GM12878 (cell line): ENCODE measurements around the gene AIFM3. TPM values are rescaled to one million over a fixed set of nuclear protein-coding genes. Genes with fewer than 3 reads are reported as not detected.

Experiments used
- ATAC-seq: fragments of 200-7000 bp; cut with Tn5 transposase; 3 replicates; pipeline ENCODE4 v1.9.1; 2020; ENCODE audit warnings: mild to moderate bottlenecking, moderate library complexity
- BruUV-seq: library from RNA; stranded (reverse); fragments of 400-500 nt; replicated peaks from 2 replicates; lab custom pipeline; 2021; lab: Mats Ljungman, UMichigan
- CTCF ChIA-PET: fragments of 300-600 bp; sonication (Branson Sonifier 250); formaldehyde crosslinking; extraction: SDS; loops from one replicate; lab custom pipeline; 2021; ENCODE audit warnings: inconsistent platforms; lab: Yijun Ruan, JAX
- POLR2A ChIA-PET: fragments of 350-600 bp; formaldehyde crosslinking; extraction: SDS; loops from one replicate; lab custom pipeline; 2021; ENCODE audit warnings: inconsistent platforms; lab: Charles Lee
- RAD21 ChIA-PET: fragments of 300-600 bp; sonication (Branson Sonifier 250); formaldehyde crosslinking; loops from one replicate; lab custom pipeline; 2023; ENCODE audit warnings: antibody characterized with exemption; ENCODE audit not compliant: unreplicated experiment; lab: Charles Lee
- SMC1A ChIA-PET: fragments of 300-600 bp; sonication (Branson Sonifier 250); formaldehyde crosslinking; loops from one replicate; lab custom pipeline; 2023; ENCODE audit not compliant: unreplicated experiment, uncharacterized antibody; lab: Charles Lee
- DNase-seq: peaks from one replicate; pipeline ENCODE4 v3.0.0-alpha.2; 2011; ENCODE audit warnings: low read depth, low spot score
- FAIRE-seq: peaks from 3 replicates; lab custom pipeline; 2011; peaks lifted over from hg19 to GRCh38; lab: Jason Lieb, UNC
- H2AFZ ChIP-seq: 2 replicates; pipeline ENCODE4 v1.6.0; 2011; ENCODE audit warnings: low read depth, low read length, control low read depth; ENCODE audit not compliant: control insufficient read depth
- H3K27ac ChIP-seq: 2 replicates; pipeline ENCODE4 v1.5.1; 2011; ENCODE audit warnings: control low read depth; ENCODE audit not compliant: control insufficient read depth, insufficient read depth
- H3K27me3 ChIP-seq, 2 experiments: replicated peaks in 1 of 2; 2 replicates each; pipeline versions ENCODE4 v1.6.0 to v1.6.1; 2011; ENCODE audit warnings: low read length in 1 of 2; ENCODE audit not compliant: control insufficient read depth in 2 of 2, insufficient read depth in 2 of 2
- H3K36me3 ChIP-seq, 2 experiments: 2 replicates each; pipeline ENCODE4 v1.5.1; 2011; ENCODE audit warnings: low read length in 1 of 2; ENCODE audit not compliant: control insufficient read depth in 2 of 2, insufficient read depth in 2 of 2
- H3K4me1 ChIP-seq: 2 replicates; pipeline ENCODE4 v1.6.1; 2011; ENCODE audit warnings: mild to moderate bottlenecking, low read length, moderate library complexity, mixed read lengths; ENCODE audit not compliant: control insufficient read depth, insufficient read depth
- H3K4me2 ChIP-seq: 2 replicates; pipeline ENCODE4 v1.6.0; 2011; ENCODE audit warnings: control low read depth; ENCODE audit not compliant: control insufficient read depth, insufficient read depth
- H3K4me3 ChIP-seq: fragments of 200-600 bp; sonication (generic); 2 replicates; pipeline ENCODE4 v1.5.1; 2016
- H3K79me2 ChIP-seq: 2 replicates; pipeline ENCODE4 v1.6.0; 2011; ENCODE audit warnings: low read length; ENCODE audit not compliant: control insufficient read depth, insufficient read depth
- H3K9ac ChIP-seq: 2 replicates; pipeline ENCODE4 v1.8.0; 2011; ENCODE audit warnings: low read length, control low read depth, mixed read lengths; ENCODE audit not compliant: control insufficient read depth, insufficient read depth
- H3K9me3 ChIP-seq: replicated peaks from 3 replicates; pipeline ENCODE4 v1.5.1; 2011; ENCODE audit warnings: mild to moderate bottlenecking, low read length; ENCODE audit not compliant: control insufficient read depth, insufficient read depth
- H4K20me1 ChIP-seq: 2 replicates; pipeline ENCODE4 v1.6.0; 2011; ENCODE audit not compliant: control insufficient read depth, insufficient read depth
- ATF2 ChIP-seq: IDR thresholded peaks from 2 replicates; pipeline ENCODE4 v1.6.1; 2012; ENCODE audit warnings: low read length, inconsistent platforms
- ETV6 ChIP-seq, 2 experiments: fragments of 450-650 bp in 1 of 2; IDR thresholded peaks in 1 of 2; conservative IDR thresholded peaks in 1 of 2; 2 replicates each; pipeline ENCODE4 v1.6.1; 2014; ENCODE audit warnings: antibody characterized with exemption in 1 of 2, borderline replicate concordance in 1 of 2, low read depth in 1 of 2, mild to moderate bottlenecking in 1 of 2, moderate library complexity in 1 of 2
- SPI1 ChIP-seq: IDR thresholded peaks from 2 replicates; pipeline ENCODE4 v1.6.1; 2011; ENCODE audit warnings: low read depth, mild to moderate bottlenecking, low read length, moderate library complexity, borderline replicate concordance; ENCODE audit not compliant: insufficient read depth
- SREBF2 ChIP-seq: IDR thresholded peaks from 2 replicates; pipeline ENCODE4 v1.6.1; 2012; ENCODE audit warnings: mild to moderate bottlenecking, low read length
- WGBS: methylation state at CpG from one replicate; pipeline ENCODE4 v1.1.6; 2016; ENCODE audit warnings: low lambda C conversion rate; ENCODE audit not compliant: insufficient replicate concordance, insufficient coverage; ENCODE audit errors: missing lambda C conversion rate; 5-methylcytosine and 5-hydroxymethylcytosine counted together
- in situ Hi-C: fragments of 300-500 bp; cut with MboI; formaldehyde crosslinking; loops from 9 replicates; pipeline ENCODE4 v1.14.3; 2018; ENCODE audit warnings: mixed read lengths
- intact Hi-C: fragments of 100-400 bp; cut with micrococcal nuclease; formaldehyde crosslinking; loops from one replicate; pipeline ENCODE4 v1.14.2; 2022; ENCODE audit not compliant: unreplicated experiment
- polyA plus RNA-seq, 11 experiments: library from polyadenylated mRNA; depleted of rRNA in 4 of 11; unstranded in 6 of 11; stranded (reverse) in 5 of 11; fragments of >200 nt; fragmentation: Nextera tagmentation in 4 of 11; fragmentation: Illumina TruSeq in 1 of 11; extraction: Ambion mirVana in 4 of 11; extraction: Trizol in 1 of 11; gene quantifications; 1 replicate in 1 of 11; 2 replicates in 10 of 11; pipeline versions ENCODE4 v1.2.1 to v1.2.3, GENCODE V29; 2011 to 2016; ENCODE audit warnings: inconsistent platforms in 2 of 11, missing spikeins in 2 of 11, low read depth in 1 of 11
- total RNA-seq, 4 experiments: library from RNA; depleted of rRNA in 3 of 4; stranded (reverse); fragments of >200 nt in 3 of 4; fragmentation: Illumina TruSeq in 1 of 4; extraction: Trizol in 1 of 4; gene quantifications; 2 replicates each; pipeline versions ENCODE4 v1.2.1 to v1.2.3, GENCODE V29; 2013 to 2021

The AIFM3 gene
- total and polyA plus RNA-seq, 10 of the 15 experiments (the other 5 are each of a cell fraction or from before 2014, with no cell fraction given): 0.06 to 0.34 (median 0.21) TPM; not detected in 6

- H3K4me3 ChIP-seq: no peak overlapping the region
- no peak overlapping the region for H3K4me2 ChIP-seq
- no peak overlapping the region for H3K27ac ChIP-seq
- H2AFZ ChIP-seq: no peak overlapping the region
- SMC1A ChIA-PET: no interaction called here
- H3K4me1 ChIP-seq: peaks cover 3% of the 10 kb centered on the region; the same call in 1 of the 2 replicates
- 52% methylated on average over 11 of the region's 19 CpGs for WGBS
- RAD21 ChIA-PET: no interaction called here
- POLR2A ChIA-PET: no interaction called here
- TF ChIP-seq SREBF2: no peak
- TF ChIP-seq ATF2: no peak
- DNase-seq (no peak), FAIRE-seq (no peak), ATAC-seq (no peak)
- H4K20me1 ChIP-seq: no peaks in the 10 kb centered on the region; the same call in 1 of the 2 replicates
- no peaks in the 10 kb centered on the region for H3K79me2 ChIP-seq
- in situ Hi-C loops: no loop called here
- intact Hi-C loops: no loop called here
- no TSS peak for BruUV-seq
- H3K9me3 ChIP-seq: no peaks in the 10 kb centered on the region
- CTCF ChIA-PET: interaction anchor here (0.8 kb wide), 1 partner anchor 14 kb away, joined by 3 read pairs; the partner anchor contains the start of gene LZTR1
- no peak overlapping the region for H3K9ac ChIP-seq
- peaks cover 2 to 4% of the 10 kb centered on the region in 2 experiments; a peak in 3 of 4 replicates for H3K27me3 ChIP-seq
- no peaks in the 10 kb centered on the region for H3K36me3 ChIP-seq
Observed at GRCh38 chr22:20967697-20968211, 699 bp downstream of the AIFM3 start.

- intact Hi-C loops: no loop called here
- H3K4me3 ChIP-seq: no peak overlapping the region
- H3K4me2 ChIP-seq: no peak overlapping the region
Observed at GRCh38 chr22:20968281-20968977, 1.4 kb downstream of the AIFM3 start.

More at GRCh38 chr22:20968281-20968977, 1.4 kb downstream of the AIFM3 start:
- Histone ChIP-seq H3K4me1 (peaks cover 3% of the 10 kb centered on the region; the same call in 1 of the 2 replicates), H3K27ac (no peak overlapping the region), H4K20me1 (no peaks in the 10 kb centered on the region), H3K36me3 (no peaks in the 10 kb centered on the region), H3K9me3 (no peaks in the 10 kb centered on the region), H3K79me2 (no peaks in the 10 kb centered on the region), H3K27me3 (peaks cover 2 to 4% of the 10 kb centered on the region in 2 experiments; a peak in 3 of 4 replicates), H3K9ac (no peak overlapping the region), H2AFZ (no peak overlapping the region)
- SMC1A ChIA-PET: no interaction called here
- no peak for TF ChIP-seq ETV6 (conservative IDR thresholded peaks at IDR 0.05 in 1 of 2, IDR thresholded peaks at IDR 0.05 in 1 of 2; ENCODE audit: borderline replicate concordance in 1 of 2, low read depth in 1 of 2)
- peak; percentile 63; the same call in 1 of the 2 replicates for TF ChIP-seq SPI1
- POLR2A ChIA-PET: no interaction called here
- BruUV-seq: no TSS peak
- CTCF ChIA-PET: no interaction called here
- in situ Hi-C loops: no loop called here
- peak; percentile 63 for ATAC-seq
- FAIRE-seq: no peak
- DNase-seq: no peak
- 34% methylated on average over 7 of the region's 7 CpGs for WGBS
- RAD21 ChIA-PET: no interaction called here
